Mesendoderm (in vitro differentiated cells): ENCODE data around the gene OR52K1.

Source experiments
- DNase-seq: peaks from one replicate; pipeline ENCODE4 v3.0.0; 2013
- H2AK5ac ChIP-seq: 2 replicates; pipeline ENCODE4 v1.6.1; 2013; ENCODE audit warnings: low read length, inconsistent platforms
- H2BK120ac ChIP-seq: 2 replicates; pipeline ENCODE4 v1.6.1; 2013; ENCODE audit warnings: low read depth, mild to moderate bottlenecking, low read length, moderate library complexity, mixed read lengths
- H2BK15ac ChIP-seq: replicated peaks from 2 replicates; pipeline ENCODE4 v1.6.1; 2013; ENCODE audit warnings: low read depth, mild to moderate bottlenecking, moderate library complexity
- H2BK5ac ChIP-seq: 2 replicates; pipeline ENCODE4 v1.6.1; 2013; ENCODE audit warnings: low read length, inconsistent platforms
- H3K18ac ChIP-seq: 2 replicates; pipeline ENCODE4 v1.6.1; 2013; ENCODE audit warnings: mild to moderate bottlenecking, low read length, mixed read lengths
- H3K23ac ChIP-seq: one replicate; pipeline ENCODE4 v1.6.1; 2013; ENCODE audit warnings: low read length
- H3K27ac ChIP-seq: 2 replicates; pipeline ENCODE4 v1.5.1; 2013; ENCODE audit warnings: low read depth, mild to moderate bottlenecking, inconsistent platforms, low read length, moderate library complexity
- H3K27me3 ChIP-seq: 2 replicates; pipeline ENCODE4 v1.6.1; 2013; ENCODE audit warnings: low read length, control low read depth, mild to moderate bottlenecking, inconsistent platforms; ENCODE audit not compliant: insufficient read depth, poor library complexity
- H3K36me3 ChIP-seq: 2 replicates; pipeline ENCODE4 v1.6.1; 2013; ENCODE audit warnings: low read length, inconsistent platforms; ENCODE audit not compliant: control insufficient read depth, insufficient read depth
- H3K4ac ChIP-seq: one replicate; pipeline ENCODE4 v1.6.1; 2013; ENCODE audit warnings: low read depth, mild to moderate bottlenecking, low read length, moderate library complexity
- H3K4me1 ChIP-seq: 2 replicates; pipeline ENCODE4 v1.6.1; 2013; ENCODE audit warnings: low read depth, low read length, inconsistent platforms; ENCODE audit not compliant: control insufficient read depth
- H3K4me2 ChIP-seq: 2 replicates; pipeline ENCODE4 v1.6.1; 2013; ENCODE audit warnings: low read length
- H3K4me3 ChIP-seq: 2 replicates; pipeline ENCODE4 v1.5.1; 2013; ENCODE audit warnings: mild to moderate bottlenecking, low read length
- H3K56ac ChIP-seq: one replicate; pipeline ENCODE4 v1.6.1; 2013; ENCODE audit warnings: low read length
- H3K79me1 ChIP-seq: 2 replicates; pipeline ENCODE4 v1.6.1; 2013; ENCODE audit warnings: low read length, inconsistent platforms
- H3K79me2 ChIP-seq: 2 replicates; pipeline ENCODE4 v1.6.1; 2013; ENCODE audit warnings: mild to moderate bottlenecking, low read length; ENCODE audit not compliant: control insufficient read depth, insufficient read depth
- H3K9ac ChIP-seq: 2 replicates; pipeline ENCODE4 v1.6.1; 2013; ENCODE audit warnings: low read length, inconsistent platforms
- H4K5ac ChIP-seq: one replicate; pipeline ENCODE4 v1.6.1; 2013; ENCODE audit warnings: low read length
- H4K8ac ChIP-seq: one replicate; pipeline ENCODE4 v1.6.1; 2013; ENCODE audit warnings: low read depth, mild to moderate bottlenecking, control low read depth, low read length, moderate library complexity
- WGBS: extraction: QIAGEN DNeasy Blood & Tissue Kit; methylation state at CpG from one replicate; pipeline ENCODE4 v1.1.7; 2013; ENCODE audit warnings: low lambda C conversion rate, missing lambda C conversion rate; ENCODE audit not compliant: insufficient coverage; ENCODE audit errors: extremely low coverage; 5-methylcytosine and 5-hydroxymethylcytosine counted together

OR52K1 gene

GRCh38 chr11:4465407-4465806 lies 17.0 kb upstream of the OR52K1 start:
- Histone ChIP-seq H3K4me2 (no peak overlapping the region), H3K9ac (no peak overlapping the region), H3K18ac (no peak overlapping the region), H3K27ac (no peak overlapping the region), H2BK5ac (no peak overlapping the region), H3K56ac (no peak overlapping the region), H3K4me1 (no peaks in the 10 kb centered on the region), H3K79me2 (no peaks in the 10 kb centered on the region), H2BK120ac (no peak overlapping the region), H4K5ac (no peak overlapping the region), H3K27me3 (no peaks in the 10 kb centered on the region), H2BK15ac (no peak overlapping the region), H3K23ac (no peak overlapping the region), H3K36me3 (no peaks in the 10 kb centered on the region), H3K4ac (no peak overlapping the region), H3K4me3 (no peak overlapping the region), H4K8ac (no peak overlapping the region), H3K79me1 (no peaks in the 10 kb centered on the region), H2AK5ac (no peak overlapping the region)
- peak; percentile 16 for DNase-seq
- no CpG with 5 or more reads among the region's 1 CpG for WGBS

GRCh38 chr11:4466131-4466870 lies 16.1 kb upstream of the OR52K1 start:
- H3K79me2 ChIP-seq, result no peaks in the 10 kb centered on the region
- no peak overlapping the region for H3K23ac ChIP-seq
- H3K4me1 ChIP-seq, result no peaks in the 10 kb centered on the region
- H3K56ac ChIP-seq, result no peak overlapping the region
- no peak overlapping the region for H3K18ac ChIP-seq
- H2AK5ac ChIP-seq, result no peak overlapping the region
- no peak overlapping the region for H3K27ac ChIP-seq
- peak; percentile 41 for DNase-seq
- H2BK5ac ChIP-seq, result no peak overlapping the region
- no peak overlapping the region for H4K8ac ChIP-seq
- no peak overlapping the region for H2BK15ac ChIP-seq
- H4K5ac ChIP-seq, result no peak overlapping the region
- H3K4me2 ChIP-seq, result no peak overlapping the region
- H3K36me3 ChIP-seq, result no peaks in the 10 kb centered on the region
- no peak overlapping the region for H3K4me3 ChIP-seq
- H2BK120ac ChIP-seq, result no peak overlapping the region
- H3K79me1 ChIP-seq, result no peaks in the 10 kb centered on the region
- no peaks in the 10 kb centered on the region for H3K27me3 ChIP-seq
- H3K9ac ChIP-seq, result no peak overlapping the region
- whole genome bisulfite sequencing, result no CpG with 5 or more reads among the region's 5 CpGs
- H3K4ac ChIP-seq, result no peak overlapping the region

GRCh38 chr11:4466871-4467442 lies 15.5 kb upstream of the OR52K1 start:
- Histone ChIP-seq H3K56ac (no peak overlapping the region), H3K36me3 (no peaks in the 10 kb centered on the region), H2AK5ac (no peak overlapping the region), H3K27me3 (no peaks in the 10 kb centered on the region), H2BK120ac (no peak overlapping the region), H3K79me1 (no peaks in the 10 kb centered on the region), H3K4me3 (no peak overlapping the region), H3K27ac (no peak overlapping the region), H3K4me1 (no peaks in the 10 kb centered on the region), H3K18ac (no peak overlapping the region), H4K5ac (no peak overlapping the region), H3K9ac (no peak overlapping the region), H2BK5ac (no peak overlapping the region), H2BK15ac (no peak overlapping the region), H4K8ac (no peak overlapping the region), H3K79me2 (no peaks in the 10 kb centered on the region), H3K4ac (no peak overlapping the region), H3K4me2 (no peak overlapping the region), H3K23ac (no peak overlapping the region)
- no peak for DNase-seq

- no peaks in the 10 kb centered on the region for H3K36me3 ChIP-seq
- no peak overlapping the region for H3K9ac ChIP-seq
- WGBS, result no CpG with 5 or more reads among the region's 3 CpGs
- no peak overlapping the region for H4K8ac ChIP-seq
- no peak overlapping the region for H2BK5ac ChIP-seq
- H3K23ac ChIP-seq, result no peak overlapping the region
- no peak overlapping the region for H3K27ac ChIP-seq
- no peak overlapping the region for H3K56ac ChIP-seq
- H3K79me1 ChIP-seq, result no peaks in the 10 kb centered on the region
- no peak overlapping the region for H2BK15ac ChIP-seq
- H3K4me1 ChIP-seq, result no peaks in the 10 kb centered on the region
- H2AK5ac ChIP-seq, result no peak overlapping the region
- H2BK120ac ChIP-seq, result no peak overlapping the region
- no peak for DNase-seq
- H3K79me2 ChIP-seq, result no peaks in the 10 kb centered on the region
- no peak overlapping the region for H3K4ac ChIP-seq
- no peak overlapping the region for H3K4me2 ChIP-seq
- H3K27me3 ChIP-seq, result no peaks in the 10 kb centered on the region
- H3K4me3 ChIP-seq, result no peak overlapping the region
- no peak overlapping the region for H4K5ac ChIP-seq
- no peak overlapping the region for H3K18ac ChIP-seq
Observed at GRCh38 chr11:4467811-4468606, 14.4 kb upstream of the OR52K1 start.

GRCh38 chr11:4479644-4480043 lies 2.8 kb upstream of the OR52K1 start:
- Histone ChIP-seq H2AK5ac (no peak overlapping the region), H2BK5ac (no peak overlapping the region), H4K5ac (no peak overlapping the region), H3K79me1 (no peaks in the 10 kb centered on the region), H2BK120ac (no peak overlapping the region), H3K79me2 (no peaks in the 10 kb centered on the region), H3K9ac (no peak overlapping the region), H2BK15ac (no peak overlapping the region), H3K4me2 (no peak overlapping the region), H3K18ac (no peak overlapping the region), H3K23ac (no peak overlapping the region), H3K4me3 (no peak overlapping the region), H3K4me1 (no peaks in the 10 kb centered on the region), H3K4ac (no peak overlapping the region), H3K27me3 (no peaks in the 10 kb centered on the region), H3K27ac (no peak overlapping the region), H3K56ac (no peak overlapping the region), H3K36me3 (no peaks in the 10 kb centered on the region), H4K8ac (no peak overlapping the region)
- no CpG with 5 or more reads among the region's 1 CpG for WGBS
- DNase-seq, result no peak
